Activated CD4-positive, alpha-beta memory T cell treated with anti-CD3 and anti-CD28 coated beads, Interleukin-2, amount 10 ng/mL, durations not matched to agents 7 days and 5 days (primary cell): ENCODE measurements around the gene DGUOK. TPM values are rescaled to one million over a fixed set of nuclear protein-coding genes. Genes with fewer than 3 reads are reported as not detected.
A peak's percentile ranks its signal among the peaks of the same experiment; 100 is the strongest.
"Not testable (repeated sequence)": the region's sequence is repeated elsewhere in the genome, so short reads cannot be mapped to it uniquely, and the experiment has no call there.

ENCODE experiments used
- CTCF ChIA-PET: fragments of 350-600 bp; sonication (Branson Sonifier 250); formaldehyde crosslinking; loops from one replicate; lab custom pipeline; 2021; ENCODE audit warnings: antibody characterized with exemption, inconsistent platforms; lab: Charles Lee
- POLR2A ChIA-PET: fragments of 350-600 bp; sonication (Branson Sonifier 250); formaldehyde crosslinking; loops from one replicate; lab custom pipeline; 2021; ENCODE audit warnings: antibody characterized with exemption; lab: Charles Lee
- DNase-seq: peaks from one replicate; pipeline ENCODE4 v3.0.0-alpha.2; 2020
- H3K27ac Mint-ChIP-seq: one replicate; pipeline ENCODE4 v1.8.0; 2021; ENCODE audit warnings: mild to moderate bottlenecking, mixed read lengths
- H3K27me3 Mint-ChIP-seq: one replicate; pipeline ENCODE4 v1.8.0; 2021; ENCODE audit warnings: mixed read lengths
- H3K36me3 Mint-ChIP-seq: one replicate; pipeline ENCODE4 v1.8.0; 2021; ENCODE audit warnings: low read depth, mixed read lengths
- H3K4me1 Mint-ChIP-seq: one replicate; pipeline ENCODE4 v1.8.0; 2021; ENCODE audit warnings: mixed read lengths
- H3K4me3 Mint-ChIP-seq: one replicate; pipeline ENCODE4 v1.8.0; 2021; ENCODE audit warnings: mild to moderate bottlenecking, mixed read lengths
- H3K9me3 Mint-ChIP-seq: one replicate; pipeline ENCODE4 v1.8.0; 2021; ENCODE audit warnings: mixed read lengths
- total RNA-seq, 2 experiments: library from RNA; stranded (reverse); gene quantifications; one replicate each; pipeline ENCODE4 v1.2.3, GENCODE V29; 2021

DGUOK gene
- total RNA-seq, 2 experiments from 2014 or later: 75.6 to 76.3 TPM

GRCh38 chr2:73893764-73894474, 32.8 kb upstream of the DGUOK start:
- DNase-seq: no peak
- Mint-ChIP-seq H3K27me3 (peaks cover 3% of the 10 kb centered on the region), H3K27ac (no peak overlapping the region), H3K9me3 (no peaks in the 10 kb centered on the region), H3K36me3 (no peaks in the 10 kb centered on the region), H3K4me1 (peaks cover 40% of the 10 kb centered on the region), H3K4me3 (no peak overlapping the region)
- POLR2A ChIA-PET: no interaction called here
- CTCF ChIA-PET: no interaction called here

- DNase-seq: no peak
- H3K9me3 Mint-ChIP-seq: no peaks in the 10 kb centered on the region
- H3K36me3 Mint-ChIP-seq: no peaks in the 10 kb centered on the region
- H3K4me1 Mint-ChIP-seq: peaks cover 40% of the 10 kb centered on the region
- H3K27me3 Mint-ChIP-seq: peaks cover 3% of the 10 kb centered on the region
- H3K27ac Mint-ChIP-seq: no peak overlapping the region
- CTCF ChIA-PET: no interaction called here
- POLR2A ChIA-PET: no interaction called here
- no peak overlapping the region for H3K4me3 Mint-ChIP-seq
Observed at GRCh38 chr2:73894475-73894850, 32.2 kb upstream of the DGUOK start.

- H3K9me3 Mint-ChIP-seq: no peaks in the 10 kb centered on the region
- no peak overlapping the region for H3K27ac Mint-ChIP-seq
- H3K36me3 Mint-ChIP-seq: no peaks in the 10 kb centered on the region
- H3K27me3 Mint-ChIP-seq: peaks cover 3% of the 10 kb centered on the region
- H3K4me3 Mint-ChIP-seq: no peak overlapping the region
- CTCF ChIA-PET: no interaction called here
- no peak for DNase-seq
- peaks cover 40% of the 10 kb centered on the region for H3K4me1 Mint-ChIP-seq
- POLR2A ChIA-PET: no interaction called here
Observed at GRCh38 chr2:73894877-73895276, 31.8 kb upstream of the DGUOK start.

GRCh38 chr2:73895473-73895872, 31.2 kb upstream of the DGUOK start:
- no peak overlapping the region for H3K4me3 Mint-ChIP-seq
- no peaks in the 10 kb centered on the region for H3K9me3 Mint-ChIP-seq
- no peaks in the 10 kb centered on the region for H3K27me3 Mint-ChIP-seq
- no peaks in the 10 kb centered on the region for H3K36me3 Mint-ChIP-seq
- DNase-seq: no peak
- CTCF ChIA-PET: interaction anchor here (0.6 to 0.7 kb wide), 2 partner anchors 115 to 252 kb away, joined by 3 to 4 read pairs; no protein-coding TSS in a partner anchor
- no peak overlapping the region for H3K27ac Mint-ChIP-seq
- POLR2A ChIA-PET: no interaction called here
- H3K4me1 Mint-ChIP-seq: peaks cover 40% of the 10 kb centered on the region

- H3K9me3 Mint-ChIP-seq: no peaks in the 10 kb centered on the region
- peaks cover 40% of the 10 kb centered on the region for H3K4me1 Mint-ChIP-seq
- ChIA-PET CTCF (interaction anchor here (0.6 to 0.7 kb wide), 2 partner anchors 114 to 251 kb away, joined by 3 to 4 read pairs; no protein-coding TSS in a partner anchor), POLR2A (interaction anchor here (1.0 kb wide), 1 partner anchor 160 kb away, joined by 4 read pairs; the partner anchor contains the start of gene TPRKB)
- peak overlapping the region; percentile 75 for H3K27ac Mint-ChIP-seq
- no peak overlapping the region for H3K4me3 Mint-ChIP-seq
- H3K36me3 Mint-ChIP-seq: no peaks in the 10 kb centered on the region
- peak; percentile 57 for DNase-seq
- H3K27me3 Mint-ChIP-seq: peaks cover 3% of the 10 kb centered on the region
Observed at GRCh38 chr2:73896362-73897239, 30.1 kb upstream of the DGUOK start.

- Mint-ChIP-seq H3K9me3 (no peaks in the 10 kb centered on the region), H3K27me3 (peaks cover 3% of the 10 kb centered on the region), H3K36me3 (no peaks in the 10 kb centered on the region), H3K4me1 (peaks cover 40% of the 10 kb centered on the region), H3K4me3 (no peak overlapping the region), H3K27ac (no peak overlapping the region)
- no peak for DNase-seq
- CTCF ChIA-PET: no interaction called here
- POLR2A ChIA-PET: interaction anchor here (1.0 kb wide), 1 partner anchor 160 kb away, joined by 4 read pairs; the partner anchor contains the start of gene TPRKB
Observed at GRCh38 chr2:73897240-73897583, 29.5 kb upstream of the DGUOK start.

GRCh38 chr2:73897934-73898333, 28.7 kb upstream of the DGUOK start:
- no peak overlapping the region for H3K27ac Mint-ChIP-seq
- peaks cover 40% of the 10 kb centered on the region for H3K4me1 Mint-ChIP-seq
- no peaks in the 10 kb centered on the region for H3K9me3 Mint-ChIP-seq
- H3K36me3 Mint-ChIP-seq: no peaks in the 10 kb centered on the region
- peaks cover 9% of the 10 kb centered on the region for H3K27me3 Mint-ChIP-seq
- ChIA-PET POLR2A (no interaction called here), CTCF (interaction anchor here (0.8 kb wide), 1 partner anchor 10 kb away, joined by 4 read pairs; no protein-coding TSS in a partner anchor)
- DNase-seq: no peak
- H3K4me3 Mint-ChIP-seq: no peak overlapping the region

GRCh38 chr2:73899801-73900336, 26.8 kb upstream of the DGUOK start:
- H3K4me3 Mint-ChIP-seq: no peak overlapping the region
- H3K4me1 Mint-ChIP-seq: peaks cover 28% of the 10 kb centered on the region
- H3K27me3 Mint-ChIP-seq: peaks cover 9% of the 10 kb centered on the region
- CTCF ChIA-PET: no interaction called here
- no peak for DNase-seq
- H3K9me3 Mint-ChIP-seq: no peaks in the 10 kb centered on the region
- no peaks in the 10 kb centered on the region for H3K36me3 Mint-ChIP-seq
- H3K27ac Mint-ChIP-seq: no peak overlapping the region
- POLR2A ChIA-PET: no interaction called here

- POLR2A ChIA-PET: no interaction called here
- CTCF ChIA-PET: no interaction called here
- Mint-ChIP-seq H3K27ac (no peak overlapping the region), H3K4me1 (peaks cover 17% of the 10 kb centered on the region), H3K9me3 (no peaks in the 10 kb centered on the region), H3K36me3 (no peaks in the 10 kb centered on the region), H3K27me3 (peaks cover 9% of the 10 kb centered on the region), H3K4me3 (no peak overlapping the region)
- DNase-seq: no peak
Observed at GRCh38 chr2:73901143-73901542, 25.5 kb upstream of the DGUOK start.

- Mint-ChIP-seq H3K27me3 (peaks cover 9% of the 10 kb centered on the region), H3K4me3 (no peak overlapping the region), H3K36me3 (no peaks in the 10 kb centered on the region), H3K9me3 (no peaks in the 10 kb centered on the region), H3K4me1 (peaks cover 6% of the 10 kb centered on the region), H3K27ac (no peak overlapping the region)
- POLR2A ChIA-PET: interaction anchor here (2.1 kb wide), 1 partner anchor 19 kb away, joined by 4 read pairs; no protein-coding TSS in a partner anchor
- DNase-seq: no peak
- CTCF ChIA-PET: interaction anchor here (0.6 to 1.4 kb wide), 3 partner anchors 10 to 246 kb away, joined by 3 to 4 read pairs (median 3); no protein-coding TSS in a partner anchor
Observed at GRCh38 chr2:73902284-73902683, 24.4 kb upstream of the DGUOK start.

- POLR2A ChIA-PET: interaction anchor here (2.1 kb wide), 1 partner anchor 18 kb away, joined by 4 read pairs; no protein-coding TSS in a partner anchor
- Mint-ChIP-seq H3K36me3 (no peaks in the 10 kb centered on the region), H3K27me3 (peaks cover 9% of the 10 kb centered on the region), H3K4me3 (no peak overlapping the region), H3K9me3 (no peaks in the 10 kb centered on the region), H3K27ac (no peak overlapping the region), H3K4me1 (no peaks in the 10 kb centered on the region)
- CTCF ChIA-PET: interaction anchor here (0.7 to 1.5 kb wide), 4 partner anchors 9 to 244 kb away, joined by 3 to 7 read pairs (median 4); partner anchors contain the start of gene ACTG2
- DNase-seq: no peak
Observed at GRCh38 chr2:73903313-73903712, 23.4 kb upstream of the DGUOK start.

GRCh38 chr2:73903949-73904613, 22.6 kb upstream of the DGUOK start:
- not testable (repeated sequence) for H3K27ac Mint-ChIP-seq, H3K4me3 Mint-ChIP-seq, H3K36me3 Mint-ChIP-seq, H3K9me3 Mint-ChIP-seq, H3K4me1 Mint-ChIP-seq, H3K27me3 Mint-ChIP-seq, DNase-seq
- POLR2A ChIA-PET: interaction anchor here (2.1 kb wide), 1 partner anchor 17 kb away, joined by 4 read pairs; no protein-coding TSS in a partner anchor
- CTCF ChIA-PET: interaction anchor here (0.7 to 1.5 kb wide), 3 partner anchors 8 to 93 kb away, joined by 3 to 7 read pairs (median 4); partner anchors contain the start of gene ACTG2
